ENCODE measurements around the gene CEP41.

DNA sequence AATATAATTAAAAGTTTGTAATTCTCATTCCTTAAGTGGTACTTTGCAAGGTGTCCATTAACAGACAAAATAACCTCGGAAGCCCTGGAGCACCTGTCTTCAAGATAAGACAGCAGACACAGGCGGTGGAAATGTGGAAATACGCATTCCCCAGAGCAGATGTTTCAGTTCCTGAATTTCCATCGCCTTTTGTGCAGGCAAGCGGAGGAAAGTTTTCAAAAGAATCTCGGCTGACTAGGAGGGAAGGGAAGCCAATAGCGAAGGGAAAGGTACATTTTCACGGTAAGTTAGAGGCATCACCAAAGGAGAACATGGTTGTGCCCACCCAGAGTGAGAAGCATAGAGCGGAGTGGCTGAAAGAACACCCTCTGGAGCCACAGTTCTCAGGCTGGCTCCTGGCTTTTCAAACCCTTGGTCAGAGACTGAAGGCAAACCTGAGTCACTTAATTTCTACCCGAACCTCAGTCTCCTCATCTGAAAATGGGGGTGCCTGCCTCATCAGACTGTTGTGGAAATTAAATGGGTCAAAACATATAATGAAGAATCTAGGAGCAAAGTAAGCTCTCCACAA lies 46.9 kb downstream of the CEP41 start:
- TF ChIP-seq, protein P1, sequence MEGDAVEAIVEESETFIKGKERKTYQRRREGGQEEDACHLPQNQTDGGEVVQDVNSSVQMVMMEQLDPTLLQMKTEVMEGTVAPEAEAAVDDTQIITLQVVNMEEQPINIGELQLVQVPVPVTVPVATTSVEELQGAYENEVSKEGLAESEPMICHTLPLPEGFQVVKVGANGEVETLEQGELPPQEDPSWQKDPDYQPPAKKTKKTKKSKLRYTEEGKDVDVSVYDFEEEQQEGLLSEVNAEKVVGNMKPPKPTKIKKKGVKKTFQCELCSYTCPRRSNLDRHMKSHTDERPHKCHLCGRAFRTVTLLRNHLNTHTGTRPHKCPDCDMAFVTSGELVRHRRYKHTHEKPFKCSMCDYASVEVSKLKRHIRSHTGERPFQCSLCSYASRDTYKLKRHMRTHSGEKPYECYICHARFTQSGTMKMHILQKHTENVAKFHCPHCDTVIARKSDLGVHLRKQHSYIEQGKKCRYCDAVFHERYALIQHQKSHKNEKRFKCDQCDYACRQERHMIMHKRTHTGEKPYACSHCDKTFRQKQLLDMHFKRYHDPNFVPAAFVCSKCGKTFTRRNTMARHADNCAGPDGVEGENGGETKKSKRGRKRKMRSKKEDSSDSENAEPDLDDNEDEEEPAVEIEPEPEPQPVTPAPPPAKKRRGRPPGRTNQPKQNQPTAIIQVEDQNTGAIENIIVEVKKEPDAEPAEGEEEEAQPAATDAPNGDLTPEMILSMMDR (IDR thresholded peaks at IDR 0.05) = no peak
- TF ChIP-seq POLR2A (IDR thresholded peaks at IDR 0.05; ENCODE audit: low read length) (no peak), HOXA7 (CRISPR knock-in tag; IDR thresholded peaks at IDR 0.05) (no peak)
